Breast epithelium (tissue), 3 donors: ENCODE data around the gene UBE2K.

Experiments
- POLR2AphosphoS5 ChIP-seq, 3 donors: sonication (generic); formaldehyde crosslinking; IDR thresholded peaks; one replicate each; pipeline ENCODE4 v1.6.1; 2017; ENCODE audit warnings: antibody characterized with exemption in 3 of 3
- TF ChIP-seq, protein P1 (sequence below), 3 donors: fragments of 450-650 bp; IDR thresholded peaks; one replicate each; pipeline ENCODE4 v1.5.1; 2016 to 2017; ENCODE audit warnings: antibody characterized with exemption in 3 of 3, mild to moderate bottlenecking in 3 of 3, moderate library complexity in 3 of 3

DNA sequence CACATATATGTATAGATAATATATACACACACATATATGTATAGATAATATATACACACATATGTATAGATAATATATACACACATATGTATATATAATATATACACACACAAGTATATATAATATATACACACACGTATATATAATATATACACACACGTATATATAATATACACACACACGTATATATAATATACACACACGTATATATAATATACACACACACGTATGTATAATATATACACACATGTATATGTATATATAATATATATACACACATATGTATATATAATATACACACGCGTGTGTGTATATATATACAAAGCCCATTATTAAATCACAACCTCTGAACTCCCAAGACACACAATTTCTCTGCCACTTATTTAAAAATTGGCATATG lies 8.0 kb upstream of the UBE2K start:
- no peak for TF ChIP-seq POLR2AphosphoS5 (IDR thresholded peaks at IDR 0.05)
- TF ChIP-seq, protein P1, sequence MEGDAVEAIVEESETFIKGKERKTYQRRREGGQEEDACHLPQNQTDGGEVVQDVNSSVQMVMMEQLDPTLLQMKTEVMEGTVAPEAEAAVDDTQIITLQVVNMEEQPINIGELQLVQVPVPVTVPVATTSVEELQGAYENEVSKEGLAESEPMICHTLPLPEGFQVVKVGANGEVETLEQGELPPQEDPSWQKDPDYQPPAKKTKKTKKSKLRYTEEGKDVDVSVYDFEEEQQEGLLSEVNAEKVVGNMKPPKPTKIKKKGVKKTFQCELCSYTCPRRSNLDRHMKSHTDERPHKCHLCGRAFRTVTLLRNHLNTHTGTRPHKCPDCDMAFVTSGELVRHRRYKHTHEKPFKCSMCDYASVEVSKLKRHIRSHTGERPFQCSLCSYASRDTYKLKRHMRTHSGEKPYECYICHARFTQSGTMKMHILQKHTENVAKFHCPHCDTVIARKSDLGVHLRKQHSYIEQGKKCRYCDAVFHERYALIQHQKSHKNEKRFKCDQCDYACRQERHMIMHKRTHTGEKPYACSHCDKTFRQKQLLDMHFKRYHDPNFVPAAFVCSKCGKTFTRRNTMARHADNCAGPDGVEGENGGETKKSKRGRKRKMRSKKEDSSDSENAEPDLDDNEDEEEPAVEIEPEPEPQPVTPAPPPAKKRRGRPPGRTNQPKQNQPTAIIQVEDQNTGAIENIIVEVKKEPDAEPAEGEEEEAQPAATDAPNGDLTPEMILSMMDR (IDR thresholded peaks at IDR 0.05), result no peak
